ENCODE results near the gene SOX12.

SOX12 gene

DNA sequence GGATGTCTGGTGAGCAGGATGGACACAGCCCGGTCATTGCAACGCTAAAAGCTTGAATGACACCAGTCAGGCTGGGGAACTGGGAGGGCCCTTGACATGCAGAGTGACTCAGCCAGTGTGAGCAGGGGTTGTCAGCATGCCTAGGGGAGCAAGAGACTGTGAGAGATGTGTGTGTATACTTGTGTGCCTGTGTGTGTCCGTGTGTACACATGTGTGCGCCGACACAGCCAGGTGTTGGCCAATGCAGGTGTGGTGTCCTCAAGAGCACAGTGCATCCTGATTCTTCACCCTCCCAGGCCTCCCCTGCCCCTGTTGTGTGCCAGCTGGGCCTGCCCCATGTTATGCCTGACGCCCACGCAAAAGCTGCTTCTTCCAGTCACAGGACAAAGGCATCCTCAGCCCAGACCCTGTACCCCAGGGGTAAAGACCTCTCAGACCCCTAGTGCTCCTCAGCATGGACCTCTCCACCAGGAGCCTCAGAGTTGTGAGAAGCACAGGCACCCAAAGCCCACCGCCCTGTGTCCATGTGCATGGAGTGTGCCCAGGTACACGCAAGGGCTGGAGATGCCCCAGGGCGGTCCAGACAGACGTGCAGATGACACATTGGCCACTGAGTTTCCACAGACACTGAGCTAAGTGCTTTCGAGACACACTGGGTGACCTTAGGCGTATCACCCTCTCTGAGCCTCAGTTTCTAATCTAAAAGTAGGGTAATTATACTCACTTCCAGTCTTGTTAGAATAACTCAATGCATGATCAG lies 38.1 kb downstream of the SOX12 start:
- no peak overlapping the region for H3K4me3 ChIP-seq
- DNase-seq (ENCODE audit: low spot score) = no peak
- TF ChIP-seq, protein P1, sequence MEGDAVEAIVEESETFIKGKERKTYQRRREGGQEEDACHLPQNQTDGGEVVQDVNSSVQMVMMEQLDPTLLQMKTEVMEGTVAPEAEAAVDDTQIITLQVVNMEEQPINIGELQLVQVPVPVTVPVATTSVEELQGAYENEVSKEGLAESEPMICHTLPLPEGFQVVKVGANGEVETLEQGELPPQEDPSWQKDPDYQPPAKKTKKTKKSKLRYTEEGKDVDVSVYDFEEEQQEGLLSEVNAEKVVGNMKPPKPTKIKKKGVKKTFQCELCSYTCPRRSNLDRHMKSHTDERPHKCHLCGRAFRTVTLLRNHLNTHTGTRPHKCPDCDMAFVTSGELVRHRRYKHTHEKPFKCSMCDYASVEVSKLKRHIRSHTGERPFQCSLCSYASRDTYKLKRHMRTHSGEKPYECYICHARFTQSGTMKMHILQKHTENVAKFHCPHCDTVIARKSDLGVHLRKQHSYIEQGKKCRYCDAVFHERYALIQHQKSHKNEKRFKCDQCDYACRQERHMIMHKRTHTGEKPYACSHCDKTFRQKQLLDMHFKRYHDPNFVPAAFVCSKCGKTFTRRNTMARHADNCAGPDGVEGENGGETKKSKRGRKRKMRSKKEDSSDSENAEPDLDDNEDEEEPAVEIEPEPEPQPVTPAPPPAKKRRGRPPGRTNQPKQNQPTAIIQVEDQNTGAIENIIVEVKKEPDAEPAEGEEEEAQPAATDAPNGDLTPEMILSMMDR (IDR thresholded peaks at IDR 0.05) = no peak
- H3K27ac ChIP-seq = no peak overlapping the region

DNA sequence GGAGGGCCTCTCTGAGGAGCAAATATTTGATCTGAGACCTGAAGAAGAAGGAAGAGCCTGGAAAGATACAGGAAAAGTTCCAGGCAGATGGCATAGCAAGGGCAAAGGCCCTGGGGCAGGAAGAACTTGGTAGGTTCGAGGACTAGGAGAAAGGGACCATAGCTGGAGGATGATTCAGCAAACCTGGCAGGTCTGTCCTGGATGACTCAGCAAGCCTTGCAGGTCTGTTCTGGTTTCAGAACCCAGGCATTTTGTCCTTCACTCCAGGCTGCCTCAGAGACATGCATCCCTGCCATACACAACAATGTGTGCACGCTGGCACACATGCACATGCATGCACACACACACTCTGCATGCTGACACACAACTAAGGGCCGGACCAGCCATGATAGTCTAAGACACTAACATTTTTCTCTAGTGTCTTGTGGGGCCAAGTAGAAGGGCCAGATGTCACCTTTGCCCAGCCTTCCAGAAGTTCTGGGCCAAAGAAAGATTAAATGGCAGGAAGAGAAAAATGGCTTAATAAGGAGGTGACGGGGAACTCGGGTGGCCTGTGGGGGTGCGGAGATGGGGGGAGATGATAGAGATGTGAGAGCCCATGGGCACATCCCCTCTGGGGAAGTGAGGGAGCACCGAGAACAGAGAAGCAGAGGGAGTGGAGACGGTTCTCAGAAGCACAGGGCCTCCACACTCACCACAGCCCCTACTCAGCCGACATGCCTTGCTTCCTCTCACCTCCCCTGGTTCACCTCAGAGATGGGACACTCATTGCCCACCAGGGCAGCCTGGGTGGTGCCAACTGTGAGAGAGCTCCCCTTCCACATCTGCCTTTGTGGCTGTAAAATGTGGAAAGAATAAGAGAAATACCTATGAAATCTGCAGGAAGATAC lies 39.8 kb downstream of the SOX12 start:
- Histone ChIP-seq H3K27ac (no peak overlapping the region), H3K4me3 (no peak overlapping the region)
- TF ChIP-seq, protein P1 (IDR thresholded peaks at IDR 0.05) = no peak
- no peak for DNase-seq (ENCODE audit: low spot score)

DNA sequence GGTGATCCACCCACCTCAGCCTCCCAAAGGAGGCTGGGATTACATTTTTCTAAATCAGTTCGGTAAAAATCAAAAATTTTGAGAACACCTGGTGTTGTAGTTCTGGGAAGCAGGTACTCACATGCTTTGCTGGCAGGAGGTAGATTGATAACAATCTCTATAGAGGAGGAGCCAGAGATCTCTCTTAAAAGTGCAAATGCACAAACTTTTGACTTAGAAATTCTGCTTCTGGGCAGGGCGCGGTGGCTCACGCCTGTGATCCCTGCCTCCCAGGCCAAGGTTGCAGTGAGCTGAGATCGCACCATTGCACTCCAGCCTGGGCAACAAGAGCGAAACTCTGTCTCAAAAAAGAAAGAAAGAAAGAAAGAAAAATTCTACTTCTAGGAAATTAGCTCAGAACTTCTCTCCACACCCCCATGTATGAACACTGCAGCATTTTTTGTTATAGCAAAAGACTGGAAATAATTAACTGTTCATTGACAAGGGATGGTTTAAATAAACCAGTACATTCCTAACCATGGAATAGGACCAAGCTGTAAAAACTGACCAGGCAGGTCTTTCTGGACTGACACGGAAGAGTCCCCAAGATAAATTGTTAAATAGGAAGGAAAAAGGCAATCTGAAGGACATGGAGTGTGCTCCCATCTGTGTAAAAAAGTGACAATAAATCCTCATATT lies 40.8 kb downstream of the SOX12 start:
- TF ChIP-seq, protein P1 (IDR thresholded peaks at IDR 0.05) = no peak
- Histone ChIP-seq H3K27ac (no peak overlapping the region), H3K4me3 (no peak overlapping the region)
- no peak for DNase-seq (ENCODE audit: low spot score)

DNA sequence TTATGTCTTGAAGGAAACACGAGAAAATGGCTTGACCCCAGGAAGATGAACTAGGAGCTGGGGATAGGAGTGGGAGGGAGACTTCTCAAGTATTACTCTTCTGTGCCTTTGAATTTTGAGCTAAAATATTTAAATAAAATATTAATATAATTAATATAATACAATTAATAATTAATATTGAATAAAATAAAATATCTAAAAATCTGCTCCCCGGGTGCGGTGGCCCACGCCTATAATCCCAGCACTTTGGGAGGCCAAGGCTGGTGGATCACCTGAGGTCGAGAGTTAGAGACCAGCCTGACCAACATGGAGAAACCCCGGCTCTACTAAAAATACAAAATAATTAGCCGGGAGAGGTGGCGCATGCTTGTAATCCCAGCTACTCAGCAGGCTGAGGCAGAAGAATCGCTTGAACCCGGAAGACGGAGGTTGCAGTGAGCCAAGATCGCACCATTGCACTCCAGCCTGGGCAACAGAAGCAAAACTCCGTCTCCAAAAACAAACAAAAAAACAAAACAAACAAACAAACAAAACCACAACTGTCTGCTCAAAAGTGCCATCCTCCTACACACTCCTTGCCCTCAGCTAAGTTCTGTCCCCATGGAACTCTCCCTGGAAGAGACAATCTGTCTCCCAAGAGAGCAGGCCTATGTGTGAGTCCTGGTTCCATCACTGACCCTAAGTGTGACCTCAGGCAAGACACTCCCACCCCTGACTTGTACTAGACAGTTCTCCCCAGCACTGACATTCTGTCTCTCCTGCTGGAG lies 41.5 kb downstream of the SOX12 start:
- Histone ChIP-seq H3K27ac (no peak overlapping the region), H3K4me3 (no peak overlapping the region)
- DNase-seq (ENCODE audit: low spot score) = no peak
- TF ChIP-seq, protein P1 (IDR thresholded peaks at IDR 0.05) = no peak

DNA sequence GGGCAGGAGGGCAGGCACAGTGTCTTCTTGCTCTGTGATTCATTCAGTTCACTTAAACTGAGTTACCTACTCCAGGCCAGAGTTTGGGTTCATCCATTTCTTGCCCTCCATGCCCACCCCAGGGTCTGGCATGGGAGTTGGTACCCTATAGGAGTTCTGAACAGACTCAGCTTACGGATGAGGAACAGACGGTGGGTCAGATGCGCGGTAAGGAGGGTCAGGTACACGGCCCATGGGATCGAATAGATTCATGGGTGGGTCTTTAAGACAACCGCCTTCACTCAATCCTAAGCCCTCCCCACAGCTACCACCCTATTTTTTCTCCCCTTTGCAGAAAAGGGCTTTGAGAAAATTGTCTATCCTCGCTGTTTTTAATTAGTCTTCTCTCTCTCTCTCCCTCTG lies 42.1 kb downstream of the SOX12 start:
- Histone ChIP-seq H3K27ac (no peak overlapping the region), H3K4me3 (no peak overlapping the region)
- DNase-seq (ENCODE audit: low spot score) = no peak
- TF ChIP-seq, protein P1 (IDR thresholded peaks at IDR 0.05) = no peak

DNA sequence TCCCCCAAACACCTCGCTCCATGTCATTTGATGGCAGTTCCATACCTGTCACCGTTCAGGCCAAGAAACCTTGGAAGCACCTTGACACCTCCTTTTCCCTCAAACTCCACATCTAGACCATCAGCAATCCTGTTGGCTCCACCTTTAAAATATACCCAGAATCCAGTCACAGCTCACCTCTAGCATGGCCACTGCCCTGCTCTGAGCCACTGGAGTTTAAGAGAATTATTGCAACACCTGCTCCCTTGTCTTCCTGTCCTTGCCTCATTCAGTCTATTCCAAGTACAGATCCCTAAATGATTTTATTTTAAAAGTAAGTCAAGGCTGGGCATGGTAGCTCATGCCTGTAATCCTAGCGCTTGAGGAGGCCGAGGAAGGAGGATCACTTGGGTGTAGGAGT lies 43.6 kb downstream of the SOX12 start:
- Histone ChIP-seq H3K27ac (no peak overlapping the region), H3K4me3 (no peak overlapping the region)
- TF ChIP-seq, protein P1 (IDR thresholded peaks at IDR 0.05) = no peak
- DNase-seq (ENCODE audit: low spot score) = no peak
